PC-9 (cell line): ENCODE results near the gene ADCK2. TPM values are rescaled to one million over a fixed set of nuclear protein-coding genes. Genes with fewer than 3 reads are reported as not detected.

Experiments used
- BruUV-seq: library from RNA; stranded (reverse); fragments of 400-500 nt; replicated peaks from 2 replicates; lab custom pipeline; 2021; lab: Mats Ljungman, UMichigan
- CTCF ChIA-PET: fragments of 300-600 bp; sonication (Branson Sonifier 250); formaldehyde crosslinking; loops from one replicate; lab custom pipeline; 2022; ENCODE audit warnings: antibody characterized with exemption; lab: Charles Lee
- POLR2A ChIA-PET: fragments of 300-600 bp; sonication (Branson Sonifier 250); formaldehyde crosslinking; loops from one replicate; lab custom pipeline; 2022; ENCODE audit warnings: antibody characterized with exemption; ENCODE audit not compliant: unreplicated experiment; lab: Charles Lee
- DNase-seq, 2 experiments: peaks; one replicate each; pipeline versions ENCODE4 v3.0.0 to v3.0.0-alpha.2; 2015 to 2022; ENCODE audit warnings: mixed read lengths in 1 of 2
- H2AFZ ChIP-seq: fragments of 200-600 bp; sonication (generic); 2 replicates; pipeline ENCODE4 v1.8.1; 2017; ENCODE audit warnings: antibody characterized with exemption
- H3F3A ChIP-seq: fragments of 200-600 bp; sonication (generic); 2 replicates; pipeline ENCODE4 v1.8.1; 2017; ENCODE audit warnings: antibody characterized with exemption, mild to moderate bottlenecking, low read depth; ENCODE audit not compliant: insufficient read depth
- H3K27ac ChIP-seq: fragments of 200-600 bp; sonication (generic); 2 replicates; pipeline ENCODE4 v1.6.1; 2016; ENCODE audit warnings: mixed run types
- H3K27me3 ChIP-seq: fragments of 200-600 bp; sonication (generic); 2 replicates; pipeline ENCODE4 v1.6.1; 2016; ENCODE audit warnings: low read depth, mixed run types; ENCODE audit not compliant: insufficient read depth
- H3K36me3 ChIP-seq: fragments of 200-600 bp; sonication (generic); 2 replicates; pipeline ENCODE4 v1.6.1; 2016; ENCODE audit warnings: low read depth, mixed run types
- H3K4me1 ChIP-seq: fragments of 200-600 bp; sonication (generic); replicated peaks from 2 replicates; pipeline ENCODE4 v1.6.1; 2016; ENCODE audit warnings: mixed run types; ENCODE audit not compliant: insufficient read depth
- H3K4me2 ChIP-seq: fragments of 200-600 bp; sonication (generic); 2 replicates; pipeline ENCODE4 v1.6.1; 2017; ENCODE audit warnings: mixed run types
- H3K4me3 ChIP-seq: fragments of 200-600 bp; sonication (generic); 2 replicates; pipeline ENCODE4 v1.6.1; 2016; ENCODE audit warnings: mixed run types
- H3K79me2 ChIP-seq: fragments of 200-600 bp; sonication (generic); 2 replicates; pipeline ENCODE4 v1.6.1; 2017; ENCODE audit warnings: low read depth, mixed run types
- H3K9me2 ChIP-seq: fragments of 200-600 bp; sonication (generic); 2 replicates; pipeline ENCODE4 v1.8.1; 2017; ENCODE audit warnings: mild to moderate bottlenecking; ENCODE audit not compliant: insufficient read depth
- H3K9me3 ChIP-seq: fragments of 200-600 bp; sonication (generic); 2 replicates; pipeline ENCODE4 v1.8.1; 2016; ENCODE audit warnings: low read depth; ENCODE audit not compliant: insufficient read depth
- H4K20me1 ChIP-seq: fragments of 200-600 bp; sonication (generic); 2 replicates; pipeline ENCODE4 v1.8.1; 2017; ENCODE audit not compliant: insufficient read depth
- CTCF ChIP-seq: fragments of 200-600 bp; sonication (generic); conservative IDR thresholded peaks from 2 replicates; pipeline ENCODE4 v1.6.1; 2017; ENCODE audit warnings: mixed run types, antibody characterized with exemption, mild to moderate bottlenecking, moderate library complexity
- EZH2 ChIP-seq: fragments of 200-600 bp; sonication (generic); IDR thresholded peaks from 2 replicates; pipeline ENCODE4 v1.8.0; 2017; ENCODE audit warnings: antibody characterized with exemption, low read depth
- intact Hi-C: fragments of 100-400 bp; cut with micrococcal nuclease; formaldehyde crosslinking; loops from one replicate; pipeline ENCODE4 v1.10.0; 2022; ENCODE audit not compliant: unreplicated experiment
- total RNA-seq: library from RNA; stranded (reverse); gene quantifications from 2 replicates; pipeline ENCODE4 v1.2.3, GENCODE V29; 2021

The ADCK2 gene
- total RNA-seq, 1 experiment from 2014 or later, result 35.3 TPM

- CTCF ChIA-PET, result no interaction called here
- no TSS peak for BruUV-seq
Observed at GRCh38 chr7:140654661-140655060, 18.1 kb upstream of the ADCK2 start.

DNA sequence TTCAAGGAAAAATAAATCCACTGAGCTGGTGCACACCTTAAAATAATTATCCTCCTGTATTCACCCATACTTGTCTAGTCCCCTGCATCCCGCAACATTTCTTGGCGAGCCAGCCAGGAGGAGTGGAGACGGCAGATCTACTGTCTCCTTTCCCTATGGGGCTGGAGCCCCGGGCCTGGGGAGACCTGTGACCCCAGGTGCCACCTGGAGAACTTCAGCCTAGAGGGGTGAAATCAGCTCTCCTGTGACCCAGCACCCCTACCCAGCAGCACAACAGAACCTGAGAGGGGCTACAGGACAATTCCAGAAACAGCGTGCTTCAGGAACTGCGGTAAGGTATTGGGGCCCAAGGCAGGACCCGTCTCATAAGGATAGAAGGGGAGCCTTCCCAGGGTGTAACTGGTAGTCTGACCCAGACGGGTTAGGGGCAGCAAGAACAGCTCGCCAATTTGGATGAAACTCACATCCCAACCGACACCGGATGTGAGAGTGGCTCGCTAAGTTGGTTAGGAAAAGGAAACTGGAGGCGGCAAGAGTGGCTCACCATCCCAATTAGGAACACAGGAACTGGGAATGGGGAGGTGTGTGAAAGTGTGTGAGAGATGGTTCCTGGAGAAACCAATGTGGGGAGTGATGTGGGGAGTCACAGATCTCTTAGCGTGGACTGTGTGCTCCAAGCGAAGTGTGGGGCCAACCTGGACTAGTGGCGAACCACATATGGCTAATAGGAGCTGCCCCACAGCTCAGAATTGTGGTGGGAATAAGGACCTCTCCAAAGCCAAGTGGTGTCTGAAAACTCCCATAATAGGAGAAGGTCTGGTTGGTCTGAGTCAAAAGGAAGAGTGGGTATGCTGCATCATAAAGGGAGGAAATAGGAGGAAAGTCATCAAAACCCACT, 17.0 kb upstream of the ADCK2 start:
- ChIA-PET POLR2A (no interaction called here), CTCF (interaction anchor here (0.5 to 1.1 kb wide), 2 partner anchors 122 to 178 kb away, joined by 3 to 10 read pairs; no protein-coding TSS in a partner anchor)
- peak overlapping the region; percentile 32 for H3K27ac ChIP-seq
- peak overlapping the region; percentile 76 for H3K4me2 ChIP-seq
- H3K27me3 ChIP-seq, result no peaks in the 10 kb centered on the region
- no peaks in the 10 kb centered on the region for H3K9me3 ChIP-seq
- H3F3A ChIP-seq, result peaks cover 10% of the 10 kb centered on the region; the same call in 1 of the 2 replicates
- no peaks in the 10 kb centered on the region for H4K20me1 ChIP-seq
- no peak for TF ChIP-seq CTCF
- no peak for TF ChIP-seq EZH2
- peak overlapping the region; percentile 43; the same call in 1 of the 2 replicates for H3K4me3 ChIP-seq
- DNase-seq, result no peak
- H3K36me3 ChIP-seq, result no peaks in the 10 kb centered on the region
- BruUV-seq, result no TSS peak
- no peaks in the 10 kb centered on the region for H3K79me2 ChIP-seq
- peaks cover 35% of the 10 kb centered on the region for H3K4me1 ChIP-seq
- no peaks in the 10 kb centered on the region for H3K9me2 ChIP-seq
- peak overlapping the region; percentile 67 for H2AFZ ChIP-seq
- intact Hi-C loops, result loop anchor here (5.0 to 10.0 kb wide), 2 partner anchors 481 to 997 kb away; partner anchors contain the start of gene KDM7A

More at GRCh38 chr7:140654661-140655060, 18.1 kb upstream of the ADCK2 start:
- DNase-seq, result no peak
- Histone ChIP-seq H2AFZ (no peak overlapping the region), H3K9me2 (no peaks in the 10 kb centered on the region), H3F3A (peaks cover 15% of the 10 kb centered on the region; the same call in 1 of the 2 replicates), H3K4me1 (peaks cover 46% of the 10 kb centered on the region), H3K27me3 (no peaks in the 10 kb centered on the region), H3K36me3 (no peaks in the 10 kb centered on the region), H3K9me3 (no peaks in the 10 kb centered on the region), H3K4me3 (no peak overlapping the region), H3K27ac (no peak overlapping the region), H4K20me1 (no peaks in the 10 kb centered on the region), H3K79me2 (no peaks in the 10 kb centered on the region), H3K4me2 (no peak overlapping the region)
- TF ChIP-seq CTCF (no peak), EZH2 (no peak)
- intact Hi-C loops, result loop anchor here (5.0 to 10.0 kb wide), 3 partner anchors 358 to 998 kb away; partner anchors contain the start of genes KDM7A and MRPS33
- POLR2A ChIA-PET, result no interaction called here
